Ovary (tissue), 3 donors: ENCODE data around the gene ANO10.

ENCODE experiments used
- CTCF ChIP-seq, 3 donors: fragments of 450-650 bp in 2 of 3; fragments of 200-600 bp in 1 of 3; IDR thresholded peaks; one replicate each; pipeline versions ENCODE4 v1.5.1 to v1.8.0; 2016 to 2022; ENCODE audit warnings: antibody characterized with exemption in 3 of 3, mild to moderate bottlenecking in 1 of 3
- EP300 ChIP-seq: sonication (generic); formaldehyde crosslinking; IDR thresholded peaks from one replicate; pipeline ENCODE4 v1.6.1; 2017; ENCODE audit warnings: antibody characterized with exemption
- POLR2A ChIP-seq: fragments of 450-650 bp; IDR thresholded peaks from one replicate; pipeline ENCODE4 v1.6.1; 2017; ENCODE audit warnings: antibody characterized with exemption, mild to moderate bottlenecking, moderate library complexity
- donor health status: DM: no; HTN: no; CAD: no.

- TF ChIP-seq CTCF (IDR thresholded peaks at IDR 0.05) (no peak), POLR2A (no peak), EP300 (no peak)
Measured at GRCh38 chr3:43455233-43455632, 166.6 kb downstream of the ANO10 start.
